Bronchial epithelial cell (primary cell): ENCODE data around the gene TBX2. TPM values are rescaled to one million over a fixed set of nuclear protein-coding genes. Genes with fewer than 3 reads are reported as not detected.

Experiments used
- DNase-seq: peaks from one replicate; pipeline ENCODE4 v3.0.0-alpha.2; 2010; ENCODE audit warnings: low read depth
- FAIRE-seq: peaks from 2 replicates; lab custom pipeline; 2011; peaks lifted over from hg19 to GRCh38; lab: Jason Lieb, UNC
- H3K27me3 ChIP-seq: 2 replicates; pipeline ENCODE4 v1.5.1; 2011; ENCODE audit warnings: low read length; ENCODE audit not compliant: control insufficient read depth, insufficient read depth
- H3K36me3 ChIP-seq: 2 replicates; pipeline ENCODE4 v1.5.1; 2011; ENCODE audit warnings: low read length; ENCODE audit not compliant: control insufficient read depth, insufficient read depth
- H3K4me3 ChIP-seq: 2 replicates; pipeline ENCODE4 v1.5.1; 2011; ENCODE audit warnings: mild to moderate bottlenecking, low read depth, low read length, control low read depth
- CTCF ChIP-seq: IDR thresholded peaks from 2 replicates; pipeline ENCODE4 v1.5.1; 2011; ENCODE audit warnings: mild to moderate bottlenecking, moderate library complexity, low read length, control low read depth, inconsistent platforms; ENCODE audit not compliant: insufficient read depth, severe bottlenecking
- total RNA-seq: library from RNA; depleted of rRNA; stranded (reverse); fragments of >200 nt; gene quantifications from 2 replicates; pipeline ENCODE4 v1.2.1, GENCODE V29; 2014

TBX2 gene
- total RNA-seq, 1 donor from 2014 or later: 0.26 TPM

GRCh38 chr17:61457226-61457983 is 57.8 kb downstream of the TBX2 start:
- Histone ChIP-seq H3K36me3 (no peaks in the 10 kb centered on the region), H3K4me3 (no peak overlapping the region), H3K27me3 (peaks cover 80% of the 10 kb centered on the region)
- TF ChIP-seq CTCF: no peak
- FAIRE-seq: no peak
- DNase-seq: no peak

GRCh38 chr17:61458000-61458399 is 58.4 kb downstream of the TBX2 start:
- no peak for TF ChIP-seq CTCF
- H3K27me3 ChIP-seq: peaks cover 81% of the 10 kb centered on the region
- FAIRE-seq: no peak

GRCh38 chr17:61458421-61459141 is 58.9 kb downstream of the TBX2 start:
- FAIRE-seq: no peak
- no peak for DNase-seq
- TF ChIP-seq CTCF: no peak
- Histone ChIP-seq H3K36me3 (no peaks in the 10 kb centered on the region), H3K4me3 (no peak overlapping the region), H3K27me3 (peaks cover 82% of the 10 kb centered on the region)

More at GRCh38 chr17:61458000-61458399, 58.4 kb downstream of the TBX2 start:
- H3K4me3 ChIP-seq: no peak overlapping the region
- DNase-seq: no peak
- H3K36me3 ChIP-seq: no peaks in the 10 kb centered on the region

Other genes with a start within 250 kb of the TBX2 start
- not detected in 2 replicates for gene TBX4, start 52.6 kb downstream of the TBX2 start, total RNA-seq
- gene NACA2, start 191.4 kb downstream of the TBX2 start, total RNA-seq: not detected in 2 replicates